Smooth muscle cell (in vitro differentiated cells): ENCODE data around the gene ELMOD1. TPM values are rescaled to one million over a fixed set of nuclear protein-coding genes. Genes with fewer than 3 reads are reported as not detected.

ENCODE experiments used
- DNase-seq: peaks from one replicate; lab custom pipeline; 2025; ENCODE audit not compliant: unreplicated experiment; lab: John Stamatoyannopoulos, UW
- H2AFZ ChIP-seq: fragments of 200-600 bp; sonication (generic); 2 replicates; pipeline ENCODE4 v1.6.0; 2016; ENCODE audit warnings: antibody characterized with exemption, low read depth, mild to moderate bottlenecking
- H3F3A ChIP-seq: fragments of 200-600 bp; sonication (generic); 2 replicates; pipeline ENCODE4 v1.6.0; 2017; ENCODE audit warnings: antibody characterized with exemption, low read depth
- H3K27ac ChIP-seq: fragments of 200-600 bp; sonication (generic); 2 replicates; pipeline ENCODE4 v1.5.1; 2016; ENCODE audit warnings: low read depth, mild to moderate bottlenecking
- H3K27me3 ChIP-seq: fragments of 200-600 bp; sonication (generic); 2 replicates; pipeline ENCODE4 v1.6.1; 2016; ENCODE audit warnings: low read depth, mild to moderate bottlenecking
- H3K36me3 ChIP-seq: fragments of 200-600 bp; sonication (generic); 2 replicates; pipeline ENCODE4 v1.5.1; 2016; ENCODE audit warnings: low read depth
- H3K4me1 ChIP-seq: fragments of 200-600 bp; sonication (generic); 2 replicates; pipeline ENCODE4 v1.5.1; 2016; ENCODE audit warnings: low read depth
- H3K4me2 ChIP-seq: fragments of 200-600 bp; sonication (generic); 2 replicates; pipeline ENCODE4 v1.6.0; 2016; ENCODE audit warnings: mild to moderate bottlenecking
- H3K4me3 ChIP-seq: fragments of 200-600 bp; sonication (generic); 2 replicates; pipeline ENCODE4 v1.5.1; 2016; ENCODE audit warnings: mild to moderate bottlenecking
- H3K79me2 ChIP-seq: fragments of 200-600 bp; sonication (generic); 2 replicates; pipeline ENCODE4 v1.6.0; 2016; ENCODE audit warnings: low read depth, mild to moderate bottlenecking
- H3K9ac ChIP-seq: fragments of 200-600 bp; sonication (generic); 2 replicates; pipeline ENCODE4 v1.6.0; 2016; ENCODE audit warnings: low read depth
- H3K9me3 ChIP-seq: fragments of 200-600 bp; sonication (generic); replicated peaks from 2 replicates; pipeline ENCODE4 v1.5.1; 2016; ENCODE audit warnings: low read depth
- H4K20me1 ChIP-seq: fragments of 200-600 bp; sonication (generic); 2 replicates; pipeline ENCODE4 v1.6.0; 2016; ENCODE audit warnings: low read depth
- CTCF ChIP-seq: fragments of 200-600 bp; sonication (generic); IDR thresholded peaks from 2 replicates; pipeline ENCODE4 v1.5.1; 2017; ENCODE audit warnings: borderline replicate concordance, mild to moderate bottlenecking, antibody characterized with exemption; ENCODE audit not compliant: insufficient read depth, poor library complexity, severe bottlenecking
- WGBS: methylation state at CpG from one replicate; pipeline ENCODE4 v1.1.7; 2016; ENCODE audit warnings: low lambda C conversion rate; 5-methylcytosine and 5-hydroxymethylcytosine counted together
- polyA plus RNA-seq: library from polyadenylated mRNA; unstranded; fragments of >200 nt; fragmentation: Nextera tagmentation; extraction: Ambion mirVana; gene quantifications from 2 replicates; pipeline ENCODE4 v1.2.1, GENCODE V29; 2016
- total RNA-seq: library from RNA; depleted of rRNA; stranded (reverse); fragments of >200 nt; gene quantifications from 2 replicates; pipeline ENCODE4 v1.2.3, GENCODE V29; 2014

Gene ELMOD1
- total and polyA plus RNA-seq, 2 experiments from 2014 or later, result 0.24 to 0.94 TPM

GRCh38 chr11:107581147-107581546, 9.8 kb upstream of the ELMOD1 start:
- 47% methylated on average over 3 of the region's 3 CpGs for WGBS
- no peak for DNase-seq

GRCh38 chr11:107583629-107584195, 7.2 kb upstream of the ELMOD1 start:
- no peaks in the 10 kb centered on the region for H3K9me3 ChIP-seq
- no peak overlapping the region for H2AFZ ChIP-seq
- H3K27ac ChIP-seq, result peak overlapping the region; percentile 43
- no peak for DNase-seq
- H3K27me3 ChIP-seq, result no peaks in the 10 kb centered on the region
- H3F3A ChIP-seq, result no peaks in the 10 kb centered on the region
- 92% methylated on average over 3 of the region's 3 CpGs for WGBS
- no peak overlapping the region for H3K9ac ChIP-seq
- no peak overlapping the region for H3K4me3 ChIP-seq
- H3K79me2 ChIP-seq, result no peaks in the 10 kb centered on the region
- no peak for TF ChIP-seq CTCF
- no peaks in the 10 kb centered on the region for H3K4me1 ChIP-seq
- no peaks in the 10 kb centered on the region for H4K20me1 ChIP-seq
- H3K36me3 ChIP-seq, result no peaks in the 10 kb centered on the region
- peak overlapping the region; percentile 32 for H3K4me2 ChIP-seq

More at GRCh38 chr11:107581147-107581546, 9.8 kb upstream of the ELMOD1 start:
- no peaks in the 10 kb centered on the region for H3F3A ChIP-seq
- H3K4me1 ChIP-seq, result no peaks in the 10 kb centered on the region
- H2AFZ ChIP-seq, result no peak overlapping the region
- TF ChIP-seq CTCF, result no peak
- no peak overlapping the region for H3K9ac ChIP-seq
- H3K4me2 ChIP-seq, result no peak overlapping the region
- H4K20me1 ChIP-seq, result no peaks in the 10 kb centered on the region
- H3K4me3 ChIP-seq, result no peak overlapping the region
- no peaks in the 10 kb centered on the region for H3K9me3 ChIP-seq
- H3K79me2 ChIP-seq, result no peaks in the 10 kb centered on the region
- H3K27me3 ChIP-seq, result no peaks in the 10 kb centered on the region
- H3K36me3 ChIP-seq, result no peaks in the 10 kb centered on the region
- H3K27ac ChIP-seq, result no peak overlapping the region

GRCh38 chr11:107587306-107587979, 3.5 kb upstream of the ELMOD1 start:
- no peak for DNase-seq
- Histone ChIP-seq H3K27me3 (peaks cover 20% of the 10 kb centered on the region), H3K36me3 (no peaks in the 10 kb centered on the region), H4K20me1 (no peaks in the 10 kb centered on the region), H3F3A (no peaks in the 10 kb centered on the region), H3K27ac (peak overlapping the region; percentile 61), H3K9me3 (no peaks in the 10 kb centered on the region), H3K79me2 (no peaks in the 10 kb centered on the region), H3K4me1 (peaks cover 7% of the 10 kb centered on the region), H3K4me3 (no peak overlapping the region), H2AFZ (no peak overlapping the region), H3K4me2 (peak overlapping the region; percentile 55), H3K9ac (no peak overlapping the region)
- TF ChIP-seq CTCF, result no peak
- 26% methylated on average over 5 of the region's 5 CpGs for WGBS
